A673 (cell line): ENCODE measurements around the gene GNLY.

Experiments used
- EZH2 ChIP-seq: fragments of 200-600 bp; sonication (generic); IDR thresholded peaks from 2 replicates; pipeline ENCODE4 v1.6.1; 2017; ENCODE audit warnings: borderline replicate concordance, low read depth, mild to moderate bottlenecking, mixed read lengths, antibody characterized with exemption, low read length; ENCODE audit not compliant: poor library complexity, severe bottlenecking
- TF ChIP-seq, protein P1 (sequence below): fragments of 300-800, 200-600 bp; sonication (generic); conservative IDR thresholded peaks from 2 replicates; pipeline ENCODE4 v1.5.1; 2017; ENCODE audit warnings: low read depth, mild to moderate bottlenecking, antibody characterized with exemption, low read length, moderate library complexity, mixed read lengths

GRCh38 chr2:85744741-85745601, 50.8 kb downstream of the GNLY start:
- TF ChIP-seq, protein P1, sequence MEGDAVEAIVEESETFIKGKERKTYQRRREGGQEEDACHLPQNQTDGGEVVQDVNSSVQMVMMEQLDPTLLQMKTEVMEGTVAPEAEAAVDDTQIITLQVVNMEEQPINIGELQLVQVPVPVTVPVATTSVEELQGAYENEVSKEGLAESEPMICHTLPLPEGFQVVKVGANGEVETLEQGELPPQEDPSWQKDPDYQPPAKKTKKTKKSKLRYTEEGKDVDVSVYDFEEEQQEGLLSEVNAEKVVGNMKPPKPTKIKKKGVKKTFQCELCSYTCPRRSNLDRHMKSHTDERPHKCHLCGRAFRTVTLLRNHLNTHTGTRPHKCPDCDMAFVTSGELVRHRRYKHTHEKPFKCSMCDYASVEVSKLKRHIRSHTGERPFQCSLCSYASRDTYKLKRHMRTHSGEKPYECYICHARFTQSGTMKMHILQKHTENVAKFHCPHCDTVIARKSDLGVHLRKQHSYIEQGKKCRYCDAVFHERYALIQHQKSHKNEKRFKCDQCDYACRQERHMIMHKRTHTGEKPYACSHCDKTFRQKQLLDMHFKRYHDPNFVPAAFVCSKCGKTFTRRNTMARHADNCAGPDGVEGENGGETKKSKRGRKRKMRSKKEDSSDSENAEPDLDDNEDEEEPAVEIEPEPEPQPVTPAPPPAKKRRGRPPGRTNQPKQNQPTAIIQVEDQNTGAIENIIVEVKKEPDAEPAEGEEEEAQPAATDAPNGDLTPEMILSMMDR = no peak
- TF ChIP-seq EZH2 = no peak
